NCI-H2107 treated with DMSO at 0.1 percent for 48 hours (cell line): ENCODE results near the gene RRP8.

Experiments used
- DNase-seq: peaks from one replicate; lab custom pipeline; 2025; ENCODE audit not compliant: unreplicated experiment; lab: John Stamatoyannopoulos, UW

The RRP8 gene

DNA sequence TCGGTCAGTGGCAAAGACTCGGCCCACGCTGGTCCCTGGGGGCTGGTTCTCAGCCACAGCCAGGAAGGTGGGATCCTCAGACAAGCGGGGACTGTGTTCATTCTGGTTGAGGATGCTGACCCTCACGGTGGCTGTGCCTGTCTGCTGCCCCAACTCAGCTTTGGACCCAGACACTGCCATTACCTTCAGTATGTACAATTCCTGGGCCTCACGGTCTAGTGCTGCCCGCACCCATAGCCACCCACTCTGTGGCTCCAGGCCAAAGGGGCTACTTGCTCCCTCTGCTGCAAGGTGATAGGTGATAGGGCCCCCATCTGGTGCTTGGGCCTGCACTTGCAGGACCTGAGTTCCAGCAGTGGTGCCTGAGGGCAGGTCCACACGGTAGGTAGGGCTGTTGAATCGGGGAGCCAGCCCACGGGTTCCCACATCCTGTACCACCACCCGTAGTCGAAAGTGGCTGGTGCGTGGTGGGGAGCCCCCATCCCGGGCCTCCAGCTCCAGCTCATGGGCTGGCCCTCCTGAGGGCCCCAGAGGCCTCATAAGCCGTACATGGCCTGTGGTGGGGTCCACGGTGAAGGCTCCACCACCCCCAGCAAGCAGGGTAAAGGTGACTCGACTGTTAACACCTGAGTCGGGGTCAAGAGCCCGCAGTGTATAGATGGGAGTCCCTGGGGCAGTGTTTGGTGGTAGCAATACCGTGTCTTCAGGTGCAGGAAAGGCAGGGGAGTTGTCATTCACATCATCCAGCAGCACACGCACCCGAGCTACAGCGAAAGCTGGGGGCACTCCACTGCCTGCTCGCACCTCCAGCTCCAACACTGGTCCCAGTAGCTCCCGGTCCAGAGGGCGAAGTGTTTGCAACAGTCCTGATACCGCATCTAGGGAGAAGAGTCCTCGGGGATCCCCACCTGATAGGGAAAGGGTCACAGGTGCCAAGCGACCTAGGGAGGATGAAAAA is 29.0 kb upstream of the RRP8 start:
- DNase-seq, result no peak

DNA sequence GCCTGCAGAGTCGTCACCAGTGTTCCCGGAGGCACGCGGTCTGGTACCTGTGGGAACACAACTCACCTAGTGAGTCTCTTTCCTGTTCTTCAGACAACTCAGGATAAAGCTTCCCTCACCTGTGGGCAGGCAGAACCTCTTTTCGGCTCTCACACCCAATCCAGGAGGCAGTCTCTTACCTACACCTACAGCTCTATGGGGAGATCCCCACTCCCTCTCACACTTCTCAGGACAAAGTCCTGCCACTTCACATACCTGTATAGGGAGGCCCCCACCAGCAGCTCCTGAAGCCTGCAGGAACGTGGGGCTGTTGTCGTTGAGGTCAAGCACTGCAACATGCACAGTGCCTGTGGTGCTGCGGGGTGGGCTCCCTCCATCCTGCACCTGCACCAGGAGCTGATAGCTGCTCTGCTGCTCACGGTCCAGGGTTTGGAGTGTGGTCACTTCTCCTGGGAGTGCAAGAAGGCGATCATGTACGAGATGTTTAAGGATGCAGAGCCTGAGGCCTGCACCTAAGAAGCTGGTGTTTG is 28.0 kb upstream of the RRP8 start:
- DNase-seq, result no peak

DNA sequence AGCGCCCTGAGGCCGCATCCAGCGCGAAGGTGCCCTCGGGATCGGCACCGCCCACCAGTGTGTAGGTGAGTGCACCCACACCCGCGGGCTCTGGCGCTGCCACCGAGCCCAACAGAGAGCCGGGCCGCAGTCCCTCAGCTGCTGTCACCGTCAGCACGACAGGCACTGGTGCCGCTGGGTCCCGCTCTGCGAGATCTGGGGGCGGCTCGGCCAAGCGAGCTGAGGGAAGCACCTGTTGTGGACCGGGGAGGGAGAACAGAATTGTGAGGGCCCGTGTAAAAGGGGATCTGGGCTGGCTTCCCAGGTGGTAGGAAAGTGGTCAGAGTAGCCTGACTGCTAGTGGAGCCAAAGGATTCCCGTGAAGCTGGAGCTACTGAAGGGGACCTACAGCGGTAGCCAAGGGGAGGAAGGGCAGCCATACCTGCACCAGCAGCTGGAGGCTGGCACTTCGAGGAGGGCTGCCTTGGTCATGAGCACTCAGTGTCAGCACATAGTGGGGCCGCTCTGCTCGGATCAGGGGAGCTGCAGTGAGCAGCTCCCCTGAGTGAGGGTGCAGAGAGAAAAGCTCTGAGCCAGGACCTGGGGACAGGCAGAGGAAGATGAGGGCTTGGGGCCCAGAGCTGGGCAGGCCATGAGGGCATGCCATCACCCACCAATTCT is 27.3 kb upstream of the RRP8 start:
- no peak for DNase-seq

DNA sequence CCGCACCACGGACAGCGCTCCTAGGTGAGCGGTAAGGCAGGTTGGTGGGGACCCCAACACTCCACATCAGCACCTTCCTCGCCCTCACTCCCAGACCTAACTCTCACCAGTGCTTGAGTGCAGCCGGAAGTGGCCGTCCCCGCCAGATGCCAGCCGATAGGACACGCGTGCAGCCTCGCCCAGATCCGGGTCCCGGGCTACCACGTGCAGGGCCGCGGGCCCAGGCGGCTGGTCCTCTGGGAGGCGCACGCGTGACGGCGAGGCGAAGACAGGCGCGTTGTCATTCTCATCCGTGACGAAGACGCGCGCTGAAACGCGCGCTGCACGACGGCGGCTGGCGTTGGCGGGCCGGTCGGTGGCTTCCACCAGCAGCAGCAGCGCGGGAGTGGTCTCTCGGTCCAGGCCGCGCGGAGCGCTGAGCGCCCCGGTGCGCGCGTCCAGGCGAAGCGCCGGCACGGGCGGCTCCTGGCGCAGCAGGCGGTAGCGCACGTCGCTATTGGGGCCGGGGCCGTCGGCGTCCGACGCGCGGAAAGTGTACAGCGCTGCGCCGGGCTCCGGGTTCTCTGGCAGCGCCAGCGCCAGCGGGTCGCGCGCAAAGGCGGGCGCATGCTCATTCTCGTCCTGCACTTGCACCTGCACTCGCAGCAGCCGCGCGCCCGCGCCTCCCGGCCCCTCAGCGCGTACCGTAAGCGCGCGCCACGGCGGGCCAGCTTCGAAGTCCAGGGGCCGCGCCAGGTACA is 26.6 kb upstream of the RRP8 start:
- no peak for DNase-seq

DNA sequence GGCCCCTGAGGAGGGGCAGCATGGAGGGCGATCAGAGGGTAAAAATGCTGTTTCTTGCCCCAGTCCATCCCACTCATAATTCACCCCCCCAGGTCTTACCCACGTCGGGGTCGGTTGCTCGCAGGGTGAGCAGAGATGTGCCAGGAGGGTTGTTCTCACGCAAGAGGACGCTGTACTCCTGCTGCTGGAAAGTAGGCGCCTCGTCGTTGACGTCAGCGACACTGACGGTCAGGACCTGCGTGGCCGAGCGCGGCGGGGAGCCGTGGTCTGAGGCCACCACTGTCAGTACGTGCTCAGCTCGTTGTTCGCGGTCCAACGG is 26.1 kb upstream of the RRP8 start:
- DNase-seq, result no peak

DNA sequence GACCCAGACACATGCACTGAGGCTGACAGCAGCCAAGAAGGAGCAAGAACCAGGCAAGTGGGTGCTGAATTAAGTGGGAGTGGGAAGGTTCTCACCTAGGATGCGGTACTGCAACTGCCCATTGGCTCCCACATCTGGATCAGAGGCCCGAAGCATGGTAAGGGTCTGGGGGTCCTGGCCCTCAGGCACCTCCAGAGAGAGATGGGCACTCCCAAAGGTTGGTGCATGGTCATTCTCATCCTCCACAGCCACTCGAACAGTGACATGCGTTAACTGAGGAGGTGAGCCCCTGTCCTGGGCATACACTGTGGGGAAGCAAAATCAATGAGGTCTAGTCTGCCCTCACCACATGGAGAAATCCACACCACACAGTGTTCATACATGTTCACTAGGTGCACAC is 25.1 kb upstream of the RRP8 start:
- DNase-seq, result no peak

DNA sequence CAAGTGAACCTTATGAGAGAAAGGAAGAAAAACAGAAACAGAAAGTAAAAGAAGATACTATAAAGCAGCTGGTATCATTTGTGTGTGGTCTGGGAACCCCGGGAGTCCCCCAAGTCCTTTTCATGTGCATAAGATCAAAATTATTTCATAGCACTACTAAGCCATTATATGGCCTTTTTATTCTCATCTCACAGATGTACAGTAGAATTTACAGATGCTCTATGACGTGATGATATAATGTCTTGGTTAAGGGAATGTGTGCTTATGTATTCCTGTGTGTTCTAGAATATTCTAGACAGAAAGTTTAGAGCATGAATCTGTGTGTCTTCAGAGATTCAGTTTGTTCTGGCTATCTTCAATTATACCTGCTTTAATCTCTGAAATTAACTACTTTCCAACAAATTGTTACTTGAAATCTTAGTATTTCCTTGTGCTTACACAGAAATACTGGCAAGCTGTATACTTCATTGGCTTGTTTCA is 24.4 kb upstream of the RRP8 start:
- no peak for DNase-seq

DNA sequence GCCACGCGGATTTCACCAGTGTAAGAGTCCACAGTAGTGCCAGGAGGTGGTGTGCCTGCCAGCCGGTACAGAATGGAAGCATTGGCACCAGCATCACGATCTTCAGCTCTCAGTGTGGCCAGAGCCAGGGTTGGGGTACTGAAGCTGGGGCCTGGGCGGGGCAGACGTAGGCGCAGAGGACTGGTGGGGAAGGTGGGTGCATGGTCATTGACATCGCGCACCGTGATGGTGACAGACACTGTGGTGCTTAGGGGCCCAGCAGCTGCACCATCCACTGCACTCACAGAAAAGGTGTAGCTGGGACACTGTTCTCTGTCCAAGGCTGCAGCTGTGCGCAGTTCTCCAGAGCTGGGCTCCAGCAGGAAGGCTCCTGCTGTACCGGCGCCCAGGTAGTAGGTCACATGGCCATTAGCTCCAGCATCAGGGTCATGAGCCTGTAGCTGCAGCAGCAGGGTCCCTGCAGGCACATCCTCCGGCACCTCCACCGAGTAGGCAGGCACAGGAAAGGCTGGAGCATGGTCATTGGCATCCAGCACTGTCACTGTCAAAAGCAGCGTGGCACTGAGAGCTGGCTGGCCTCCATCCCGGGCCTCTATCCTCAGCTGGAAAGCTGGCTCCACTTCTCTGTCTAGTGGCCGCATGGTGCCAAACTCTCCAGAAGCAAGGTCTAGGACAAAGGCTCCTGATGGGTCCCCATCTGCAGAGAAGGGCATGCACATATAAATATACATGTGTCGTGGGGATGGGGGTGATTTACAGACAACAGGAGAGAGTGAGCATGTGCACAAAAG is 23.8 kb upstream of the RRP8 start:
- no peak for DNase-seq

DNA sequence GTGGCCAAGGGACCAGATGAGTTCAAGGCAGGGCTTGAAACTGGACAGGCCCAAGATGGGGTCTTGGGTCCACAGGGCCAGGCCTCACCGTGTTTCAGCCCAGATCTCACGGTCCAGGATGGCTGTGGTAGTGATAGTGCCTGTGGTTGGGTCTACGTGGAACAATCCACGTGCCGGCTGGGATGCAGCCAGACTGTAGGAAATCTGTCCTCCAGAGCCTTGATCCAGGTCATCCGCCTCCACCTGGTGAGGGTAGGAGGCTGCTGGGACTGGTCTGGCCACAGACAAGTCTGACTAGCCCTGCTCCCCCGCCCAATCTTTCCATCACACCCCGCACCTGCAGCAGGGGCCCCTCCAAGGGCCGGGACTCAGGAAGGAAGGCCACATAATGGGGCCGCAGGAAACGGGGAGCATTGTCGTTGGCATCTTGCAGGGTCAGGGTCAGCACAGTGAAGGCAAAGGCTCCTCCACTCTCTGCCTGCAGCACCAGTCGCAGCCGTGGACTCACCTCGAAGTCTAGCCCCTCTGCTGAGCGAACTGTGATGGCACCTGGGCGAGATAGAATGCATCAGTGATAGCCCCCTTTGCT is 22.5 kb upstream of the RRP8 start:
- DNase-seq, result no peak

DNA sequence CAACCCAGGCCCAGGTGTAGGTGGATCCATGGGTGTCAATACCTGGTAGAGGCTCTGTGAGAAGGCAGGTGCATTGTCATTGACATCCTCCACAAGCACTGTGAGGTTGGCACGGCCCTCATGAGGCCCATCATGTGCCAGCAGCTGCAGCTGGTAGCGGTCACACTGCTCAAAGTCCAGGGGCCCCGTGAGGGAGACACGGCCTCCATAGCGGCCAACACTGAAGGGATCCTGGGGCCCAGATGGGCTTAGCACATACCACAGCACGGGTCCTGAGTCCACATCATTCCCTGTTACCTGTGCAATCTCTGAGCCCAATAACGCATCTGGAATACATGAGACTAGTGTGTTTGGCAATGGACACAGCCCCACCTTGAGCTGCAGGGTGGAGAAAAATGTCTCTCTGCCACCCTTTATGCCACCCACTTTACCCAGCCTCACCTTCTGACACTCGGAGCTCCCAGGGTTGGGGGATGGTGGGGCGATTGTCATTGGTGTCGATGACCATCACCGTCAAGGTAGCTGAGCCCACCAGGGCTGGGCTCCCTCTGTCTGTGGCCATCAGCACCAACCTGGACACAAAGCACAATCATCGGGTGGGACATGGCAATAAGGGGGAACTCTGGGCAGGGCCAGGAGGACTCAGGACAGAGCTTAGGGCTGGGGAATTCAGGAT is 21.9 kb upstream of the RRP8 start:
- no peak for DNase-seq

DNA sequence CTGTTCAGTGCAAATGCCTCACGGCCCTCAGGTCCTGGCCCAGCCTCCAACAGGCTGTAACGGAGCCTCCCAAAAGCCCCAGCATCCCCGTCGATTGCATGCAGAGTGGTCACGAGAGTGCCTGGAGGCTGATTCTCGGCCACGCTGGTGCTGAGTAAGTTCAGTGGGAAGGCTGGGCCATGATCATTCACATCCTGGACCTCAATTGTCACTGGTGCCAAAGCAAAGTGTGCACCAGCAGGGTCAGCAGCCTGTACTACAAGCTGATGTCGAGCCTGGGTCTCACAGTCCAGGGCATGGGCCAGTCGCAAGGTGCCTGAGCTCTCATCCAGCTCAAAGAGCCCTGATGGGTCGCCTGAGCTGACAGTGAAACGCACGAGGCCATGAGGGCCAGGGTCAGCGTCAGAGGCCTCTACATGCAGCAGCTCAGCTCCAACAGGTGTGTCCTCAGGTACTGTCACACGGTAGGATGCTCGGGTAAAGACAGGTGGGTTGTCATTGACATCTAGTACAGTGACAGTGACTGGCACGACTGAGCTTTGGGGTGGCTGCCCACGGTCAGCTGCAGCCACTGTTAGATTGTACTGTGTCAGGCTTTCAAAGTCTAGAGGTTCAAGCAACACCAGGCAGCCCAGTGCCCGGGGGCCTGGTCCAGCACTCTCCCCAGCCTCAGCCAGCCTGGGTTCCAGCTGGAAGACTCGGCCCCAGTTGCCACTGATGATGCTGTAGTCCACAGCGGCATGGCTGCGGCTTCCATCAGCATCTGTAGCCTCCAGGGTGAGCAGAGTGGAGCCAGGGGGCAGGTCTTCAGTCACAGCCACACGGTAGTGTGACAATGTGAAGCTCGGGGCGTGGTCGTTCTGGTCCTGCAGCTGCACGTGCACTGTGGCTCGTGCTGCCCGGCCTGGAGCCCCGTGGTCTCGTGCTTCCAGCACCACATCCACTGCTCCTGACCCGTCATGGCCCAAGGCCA is 20.3 kb upstream of the RRP8 start:
- no peak for DNase-seq

DNA sequence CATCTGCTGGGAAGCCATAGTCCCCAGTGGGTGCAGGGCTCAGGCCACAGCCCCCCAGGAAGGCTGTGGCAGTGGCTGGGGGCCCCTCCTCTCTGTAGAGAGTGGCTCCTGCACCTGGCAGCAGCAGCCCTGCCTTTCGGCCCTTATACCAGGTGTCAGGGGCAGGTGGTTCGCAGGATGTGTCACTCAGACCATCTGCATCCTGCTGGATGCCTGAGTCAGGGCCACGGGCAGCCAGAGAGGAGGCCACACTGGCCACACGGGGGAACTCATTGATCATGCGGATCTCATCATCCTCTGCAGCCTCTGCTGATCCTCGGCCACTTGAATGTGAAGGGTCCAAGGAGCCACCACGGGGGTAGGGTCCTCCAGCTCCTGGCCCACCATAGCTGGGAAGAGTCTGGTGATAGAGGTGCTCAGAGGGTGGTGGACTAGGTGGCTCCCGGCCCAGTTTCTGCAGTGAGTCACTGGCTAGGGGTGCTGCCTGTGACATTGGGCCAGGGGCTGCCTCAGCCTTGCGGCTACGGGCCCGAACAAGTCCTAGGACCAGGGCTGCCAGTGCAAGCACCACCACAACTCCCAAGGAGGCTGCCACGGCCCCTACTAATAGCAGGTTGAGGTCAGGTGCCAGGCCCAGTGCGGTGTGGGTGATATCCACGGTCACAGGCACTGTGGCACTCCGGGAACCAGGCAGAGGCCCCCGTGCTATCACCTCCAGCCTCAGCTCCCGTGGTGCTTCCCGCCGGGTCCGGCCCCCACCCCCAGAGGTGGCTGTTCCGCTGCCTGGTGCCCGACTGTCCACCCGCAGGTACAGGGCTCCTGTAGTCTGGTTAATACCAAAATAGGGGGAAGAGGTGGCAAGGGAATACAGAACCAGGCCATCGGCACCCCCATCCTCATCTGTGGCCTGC is 19.1 kb upstream of the RRP8 start:
- DNase-seq, result no peak

DNA sequence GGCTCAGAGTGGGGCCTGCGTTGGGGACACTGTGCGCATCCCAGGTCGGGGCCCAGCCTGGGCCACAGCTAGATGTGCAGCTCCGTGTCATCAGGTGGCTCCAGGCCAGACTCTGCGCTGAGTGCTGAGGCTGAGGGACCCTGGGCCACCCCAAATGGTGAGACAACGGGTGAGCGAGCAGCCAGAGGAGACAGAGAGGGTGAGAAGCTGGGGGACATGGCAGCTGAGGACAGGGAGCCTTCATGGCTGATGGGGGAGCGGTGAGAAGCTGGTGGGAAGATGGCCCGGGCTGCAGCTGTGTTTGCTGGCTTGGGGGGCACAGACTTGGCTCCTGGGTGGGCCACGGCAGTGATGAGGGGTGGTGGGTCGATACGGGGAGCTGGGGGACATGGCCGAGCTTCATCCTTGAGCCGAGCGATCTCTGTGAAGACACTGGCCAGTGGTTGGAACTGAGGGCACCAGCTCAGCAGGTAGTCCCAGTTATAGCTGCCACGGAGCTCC is 18.3 kb upstream of the RRP8 start:
- DNase-seq, result no peak

DNA sequence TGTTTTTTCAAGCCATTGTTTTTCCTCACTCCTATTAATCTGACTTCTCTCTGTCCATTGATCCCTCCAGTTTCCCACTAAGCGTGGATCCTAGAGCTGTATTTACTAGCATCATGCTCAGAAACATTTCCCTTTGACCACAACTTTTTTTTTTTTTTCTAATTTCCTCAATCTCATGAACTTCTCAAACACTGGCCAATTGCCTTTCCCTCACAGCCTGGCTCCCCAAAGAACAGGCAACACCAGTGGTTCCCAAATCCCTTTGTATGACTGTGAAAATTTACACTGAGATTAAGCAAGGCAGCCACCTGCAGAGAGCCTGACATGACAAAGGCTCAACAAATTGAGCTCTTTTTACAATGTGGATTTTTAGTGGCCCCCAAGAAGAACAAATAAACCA is 17.2 kb upstream of the RRP8 start:
- DNase-seq, result no peak

DNA sequence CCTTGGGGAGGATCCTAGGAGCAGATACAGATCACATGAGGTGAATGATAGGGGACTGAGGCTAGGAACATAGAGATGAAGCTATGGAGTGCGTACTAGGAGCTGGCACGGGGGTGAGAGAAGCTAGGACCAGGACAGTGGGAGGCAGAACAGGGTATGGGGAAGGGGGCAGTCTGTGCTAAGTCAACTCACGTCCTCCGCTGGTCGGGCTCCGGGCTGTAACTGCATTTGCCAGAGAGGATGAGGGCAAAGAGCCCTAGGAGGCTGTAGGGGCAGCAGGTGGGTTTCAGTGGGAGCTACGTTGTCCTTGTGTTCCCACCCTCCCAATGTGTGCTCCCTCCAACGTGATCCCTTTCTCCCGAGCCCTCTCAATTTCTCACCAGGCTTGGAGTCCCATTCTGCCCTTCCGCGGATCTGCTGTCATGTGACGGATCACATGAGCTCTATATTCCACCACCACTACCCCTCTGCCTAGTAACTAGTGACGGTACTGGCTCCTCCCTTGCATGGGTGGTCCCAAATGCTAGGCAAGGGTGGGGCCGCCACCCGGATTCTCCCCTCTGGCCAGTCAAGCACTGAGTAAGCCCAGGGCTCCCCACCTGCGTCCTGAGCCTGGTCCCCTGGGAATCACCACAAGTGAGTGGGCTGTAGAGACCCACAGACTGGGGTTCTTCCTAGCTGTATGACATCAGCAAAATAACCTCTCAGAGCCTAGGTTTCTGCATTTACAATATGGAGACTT is 15.8 kb upstream of the RRP8 start, which contains the start of gene TPP1:
TPP1 (minus strand) TSS at position 419 of the 742 bp plus-strand sequence; CDS start at position 397, 22 bp downstream.
- DNase-seq, result peak; percentile 94
